SU-DHL-6 (cell line): ENCODE data around the gene SLC17A2.

Experiments
- EZH2phosphoT487 ChIP-seq: fragments of 200-600 bp; sonication (generic), shearing (Covaris generic); conservative IDR thresholded peaks from 2 replicates; pipeline ENCODE4 v1.6.1; 2018; ENCODE audit warnings: mild to moderate bottlenecking, antibody characterized with exemption, low read length, moderate library complexity, mixed read lengths
- TF ChIP-seq, protein P1 (sequence below): fragments of 200-600 bp; sonication (generic); IDR thresholded peaks from one replicate; pipeline ENCODE4 v1.5.1; 2017; ENCODE audit warnings: antibody characterized with exemption, mild to moderate bottlenecking, low read length, moderate library complexity; ENCODE audit not compliant: insufficient read depth, poor library complexity, severe bottlenecking

DNA sequence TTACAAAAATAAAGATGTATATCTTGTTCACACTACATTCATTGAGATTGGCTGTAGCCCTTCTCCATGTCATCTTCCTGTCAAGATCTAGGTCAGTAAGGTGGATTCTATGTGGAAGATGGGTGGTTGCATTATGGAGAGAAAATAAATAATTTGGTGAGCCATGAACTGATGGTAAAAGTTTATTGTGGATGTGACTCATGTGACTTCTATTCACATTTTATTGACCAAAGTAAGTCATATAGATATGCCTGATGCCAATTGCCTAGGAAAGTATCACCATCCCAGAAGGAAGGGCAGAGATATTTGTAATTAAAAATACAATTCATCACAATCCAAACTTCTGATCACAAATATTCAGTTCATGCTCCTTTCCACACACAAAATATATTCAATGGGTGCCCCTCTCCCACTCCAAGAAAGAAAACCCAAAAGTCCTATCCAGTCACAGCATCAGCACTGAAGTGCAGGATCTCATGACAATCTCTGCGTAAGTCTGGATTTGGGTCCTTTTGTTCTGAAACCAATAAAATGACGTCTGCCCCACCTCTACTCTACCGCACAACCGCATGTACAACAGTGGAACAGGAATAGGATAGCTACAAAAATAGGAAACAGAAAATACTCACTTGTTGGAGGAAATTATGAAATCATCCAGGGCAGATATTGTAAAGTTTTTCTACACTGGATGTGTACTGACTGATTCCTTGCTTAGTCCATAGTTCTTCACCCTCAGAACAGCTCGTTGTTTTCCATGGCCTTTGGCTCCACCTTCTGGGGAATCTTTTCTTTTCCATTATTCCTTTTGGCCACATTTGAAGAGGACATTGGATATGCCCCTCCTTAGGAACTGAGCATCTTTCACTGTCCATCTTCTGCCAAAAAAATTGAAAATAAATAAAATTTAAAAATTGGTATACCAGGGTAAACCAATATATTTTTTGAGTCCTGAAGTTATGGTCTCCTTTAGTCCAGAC lies 40.3 kb downstream of the SLC17A2 start:
- TF ChIP-seq, protein P1, sequence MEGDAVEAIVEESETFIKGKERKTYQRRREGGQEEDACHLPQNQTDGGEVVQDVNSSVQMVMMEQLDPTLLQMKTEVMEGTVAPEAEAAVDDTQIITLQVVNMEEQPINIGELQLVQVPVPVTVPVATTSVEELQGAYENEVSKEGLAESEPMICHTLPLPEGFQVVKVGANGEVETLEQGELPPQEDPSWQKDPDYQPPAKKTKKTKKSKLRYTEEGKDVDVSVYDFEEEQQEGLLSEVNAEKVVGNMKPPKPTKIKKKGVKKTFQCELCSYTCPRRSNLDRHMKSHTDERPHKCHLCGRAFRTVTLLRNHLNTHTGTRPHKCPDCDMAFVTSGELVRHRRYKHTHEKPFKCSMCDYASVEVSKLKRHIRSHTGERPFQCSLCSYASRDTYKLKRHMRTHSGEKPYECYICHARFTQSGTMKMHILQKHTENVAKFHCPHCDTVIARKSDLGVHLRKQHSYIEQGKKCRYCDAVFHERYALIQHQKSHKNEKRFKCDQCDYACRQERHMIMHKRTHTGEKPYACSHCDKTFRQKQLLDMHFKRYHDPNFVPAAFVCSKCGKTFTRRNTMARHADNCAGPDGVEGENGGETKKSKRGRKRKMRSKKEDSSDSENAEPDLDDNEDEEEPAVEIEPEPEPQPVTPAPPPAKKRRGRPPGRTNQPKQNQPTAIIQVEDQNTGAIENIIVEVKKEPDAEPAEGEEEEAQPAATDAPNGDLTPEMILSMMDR: no peak
- no peak for TF ChIP-seq EZH2phosphoT487
